ENCODE data around the gene NKPD1. TPM values are rescaled to one million over a fixed set of nuclear protein-coding genes. Genes with fewer than 3 reads are reported as not detected.

The NKPD1 gene
- total and polyA plus RNA-seq, 10 of the 15 experiments (the other 5 are each of a cell fraction or from before 2014, with no cell fraction given) = 0.05 to 0.18 (median 0.06) TPM; not detected in 7

GRCh38 chr19:45156011-45156630 is 4.7 kb downstream of the NKPD1 start:
- H3K9me3 ChIP-seq (replicated peaks; ENCODE audit: control insufficient read depth, insufficient read depth, low read length) = no peaks in the 10 kb centered on the region; the same call in 2 of the 3 replicates
- peaks cover 5 to 9% of the 10 kb centered on the region in 2 experiments; a peak in 3 of 4 replicates for H3K27me3 ChIP-seq (replicated peaks in 1 of 2; ENCODE audit: control insufficient read depth in 2 of 2, insufficient read depth in 2 of 2, low read length in 1 of 2)
- POLR2A ChIA-PET = interaction anchor here (0.8 kb wide), 1 partner anchor 141 kb away, joined by 3 read pairs; no protein-coding TSS in a partner anchor
- RAD21 ChIA-PET (ENCODE audit: unreplicated experiment) = no interaction called here
- CTCF ChIA-PET = no interaction called here
- SMC1A ChIA-PET (ENCODE audit: uncharacterized antibody, unreplicated experiment) = no interaction called here
- H3K4me2 ChIP-seq (ENCODE audit: control insufficient read depth, insufficient read depth) = no peak overlapping the region
- no peak overlapping the region for H3K9ac ChIP-seq (ENCODE audit: control insufficient read depth, insufficient read depth, low read length)
- in situ Hi-C loops (cut with MboI) = no loop called here
- DNase-seq (ENCODE audit: low read depth, low spot score) (no peak), ATAC-seq (no peak), FAIRE-seq (no peak)
- no peaks in the 10 kb centered on the region for H4K20me1 ChIP-seq (ENCODE audit: control insufficient read depth, insufficient read depth)
- no peaks in the 10 kb centered on the region for H3K79me2 ChIP-seq (ENCODE audit: control insufficient read depth, insufficient read depth, low read length)
- no TSS peak for BruUV-seq (replicated peaks)
- no peak overlapping the region for H3K27ac ChIP-seq (ENCODE audit: control insufficient read depth, insufficient read depth)
- intact Hi-C loops (cut with micrococcal nuclease; ENCODE audit: unreplicated experiment) = no loop called here
- H3K4me1 ChIP-seq (ENCODE audit: control insufficient read depth, insufficient read depth, low read length) = peaks cover 14% of the 10 kb centered on the region
- TF ChIP-seq ETV6 (conservative IDR thresholded peaks at IDR 0.05 in 1 of 2, IDR thresholded peaks at IDR 0.05 in 1 of 2; ENCODE audit: borderline replicate concordance in 1 of 2, low read depth in 1 of 2) (no peak), CHD2 (IDR thresholded peaks at IDR 0.05; ENCODE audit: borderline replicate concordance, low read depth, low read length) (no peak)
- H3K4me3 ChIP-seq = no peak overlapping the region
- no peak overlapping the region for H2AFZ ChIP-seq (ENCODE audit: control insufficient read depth, low read depth, low read length)
- 18% methylated on average over 11 of the region's 11 CpGs for WGBS (ENCODE audit: insufficient coverage, insufficient replicate concordance, low lambda C conversion rate, missing lambda C conversion rate)
- H3K36me3 ChIP-seq (ENCODE audit: control insufficient read depth in 2 of 2, insufficient read depth in 2 of 2, low read length in 1 of 2) = no peaks in the 10 kb centered on the region

- Histone ChIP-seq H3K4me1 (ENCODE audit: control insufficient read depth, insufficient read depth, low read length) (peaks cover 14% of the 10 kb centered on the region), H3K27ac (ENCODE audit: control insufficient read depth, insufficient read depth) (no peak overlapping the region), H2AFZ (ENCODE audit: control insufficient read depth, low read depth, low read length) (no peak overlapping the region), H4K20me1 (ENCODE audit: control insufficient read depth, insufficient read depth) (no peaks in the 10 kb centered on the region), H3K4me2 (ENCODE audit: control insufficient read depth, insufficient read depth) (peak overlapping the region; percentile 74; the same call in 1 of the 2 replicates), H3K79me2 (ENCODE audit: control insufficient read depth, insufficient read depth, low read length) (no peaks in the 10 kb centered on the region), H3K9me3 (replicated peaks; ENCODE audit: control insufficient read depth, insufficient read depth, low read length) (no peaks in the 10 kb centered on the region; the same call in 2 of the 3 replicates), H3K27me3 (replicated peaks in 1 of 2; ENCODE audit: control insufficient read depth in 2 of 2, insufficient read depth in 2 of 2, low read length in 1 of 2) (peaks cover 5 to 9% of the 10 kb centered on the region in 2 experiments; a peak in 3 of 4 replicates), H3K36me3 (ENCODE audit: control insufficient read depth in 2 of 2, insufficient read depth in 2 of 2, low read length in 1 of 2) (no peaks in the 10 kb centered on the region), H3K4me3 (no peak overlapping the region), H3K9ac (ENCODE audit: control insufficient read depth, insufficient read depth, low read length) (no peak overlapping the region)
- ChIA-PET RAD21 (ENCODE audit: unreplicated experiment) (interaction anchor here (1.2 to 1.8 kb wide), 2 partner anchors 10 to 33 kb away, joined by 4 to 9 read pairs; no protein-coding TSS in a partner anchor), SMC1A (ENCODE audit: uncharacterized antibody, unreplicated experiment) (interaction anchor here (0.9 kb wide), 1 partner anchor 11 kb away, joined by 3 read pairs; no protein-coding TSS in a partner anchor), CTCF (interaction anchor here (1.5 kb wide), 1 partner anchor 24 kb away, joined by 3 read pairs; the partner anchor contains the start of genes BLOC1S3 and TRAPPC6A), POLR2A (interaction anchor here (0.6 to 1.0 kb wide), 2 partner anchors 18 to 436 kb away, joined by 3 to 5 read pairs; no protein-coding TSS in a partner anchor)
- 55% methylated on average over 19 of the region's 19 CpGs for WGBS (ENCODE audit: insufficient coverage, insufficient replicate concordance, low lambda C conversion rate, missing lambda C conversion rate)
- in situ Hi-C loops (cut with MboI) (no loop called here), intact Hi-C loops (cut with micrococcal nuclease; ENCODE audit: unreplicated experiment) (no loop called here)
- FAIRE-seq (no peak), DNase-seq (ENCODE audit: low read depth, low spot score) (no peak), ATAC-seq (no peak)
- no peak for TF ChIP-seq ZNF592 (IDR thresholded peaks at IDR 0.05)
- TF ChIP-seq BHLHE40 (IDR thresholded peaks at IDR 0.05; ENCODE audit: borderline replicate concordance in 1 of 2, low read depth in 2 of 2, low read length in 1 of 2) = 0 out of 4 replicates have a peak, but pooled peaks of 1 of the 2 experiments have one; percentile 23
- BruUV-seq (replicated peaks) = no TSS peak
These were observed 6.5 kb downstream of the NKPD1 start for GRCh38 chr19:45154064-45154827.
